ENCODE results near the gene CLEC2D.
"Not testable (repeated sequence)": the region's sequence is repeated elsewhere in the genome, so short reads cannot be mapped to it uniquely, and the experiment has no call there.

The CLEC2D gene

DNA sequence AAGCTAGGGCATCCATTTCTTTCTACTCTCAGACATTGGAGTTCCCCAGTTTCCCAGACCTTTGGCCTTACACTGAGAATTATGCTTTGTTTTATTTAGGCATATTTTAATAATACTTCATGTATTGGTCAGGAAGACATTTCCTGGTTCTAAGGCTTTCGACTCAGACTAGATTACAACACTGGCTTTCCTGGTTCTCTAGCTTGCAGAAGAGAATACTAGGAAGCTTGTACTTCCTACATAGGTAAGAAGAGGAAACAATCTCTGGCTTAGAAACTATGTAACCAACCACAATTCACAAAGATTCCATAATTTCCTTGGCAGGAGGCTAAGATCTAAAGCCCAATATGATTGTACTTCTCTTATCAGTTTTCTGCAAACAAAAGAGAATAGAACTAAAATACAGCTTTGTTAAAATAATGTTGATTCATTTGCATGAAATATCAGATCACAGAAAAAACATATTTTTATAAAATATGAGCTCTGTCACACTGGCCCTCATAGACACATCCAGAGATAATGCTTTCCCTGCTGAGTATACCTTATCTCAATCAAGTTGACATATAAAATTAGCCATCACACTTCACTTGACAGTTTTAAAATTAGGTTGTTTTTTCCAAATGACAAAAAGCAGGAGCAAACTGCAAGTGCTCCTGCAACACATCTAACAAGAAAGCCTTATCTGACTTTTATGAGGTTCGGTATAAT is 30.5 kb downstream of the CLEC2D start:
- no peak for DNase-seq (ENCODE audit: low read depth in 2 of 2)

DNA sequence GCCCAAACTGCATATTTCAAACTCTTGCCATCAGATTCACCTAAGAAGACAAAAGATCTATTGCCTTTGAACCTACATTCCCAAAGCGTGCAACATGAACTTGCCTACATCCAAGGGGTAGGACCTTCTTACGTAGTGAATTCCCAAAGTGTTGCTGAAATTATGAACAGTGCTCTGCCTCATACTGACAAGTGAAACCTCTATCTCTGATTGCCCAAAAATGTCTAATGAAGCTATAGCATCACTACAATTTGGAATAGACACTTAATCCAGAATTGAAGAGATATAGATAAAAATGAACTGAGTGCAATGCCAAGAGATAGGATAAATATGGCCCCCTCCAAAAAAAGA is 31.1 kb downstream of the CLEC2D start:
- no peak for DNase-seq (ENCODE audit: low read depth in 2 of 2)

DNA sequence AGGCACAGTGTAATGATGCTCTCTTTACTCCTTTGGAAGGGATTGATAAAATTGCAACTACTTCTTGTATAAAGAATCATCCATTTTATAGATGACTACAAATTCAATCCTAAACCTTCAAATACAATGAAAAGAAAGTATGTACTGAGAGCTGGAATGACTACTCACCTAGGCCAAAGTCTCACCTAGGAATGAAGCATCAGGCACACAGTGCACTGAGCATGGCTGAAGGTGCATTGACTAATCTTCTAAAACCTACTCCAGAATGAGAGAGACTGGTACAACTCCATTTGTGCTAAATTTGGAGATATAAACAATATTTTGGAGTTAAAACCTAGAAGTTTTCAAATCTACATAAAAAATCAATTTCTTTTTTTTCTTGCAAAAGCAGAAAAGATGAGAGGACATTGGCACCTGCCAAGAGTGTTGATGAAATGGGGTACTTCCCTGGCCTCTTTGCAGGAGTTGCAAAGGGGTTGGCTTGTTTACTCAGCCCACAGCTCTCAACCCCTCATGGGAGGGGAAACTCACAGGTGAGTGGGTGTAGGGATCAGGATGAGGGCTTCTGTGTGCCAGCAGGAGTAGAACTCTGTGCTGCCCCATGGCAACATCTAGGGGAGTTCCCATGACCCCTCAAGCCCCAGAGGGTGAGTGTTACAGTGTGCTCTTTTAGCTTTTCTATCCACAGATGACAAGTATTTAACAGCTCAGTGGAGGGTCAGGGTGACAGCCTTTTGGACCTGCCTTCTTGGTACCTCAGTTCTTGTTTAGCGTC is 32.1 kb downstream of the CLEC2D start:
- no peak for DNase-seq (ENCODE audit: low read depth in 2 of 2)

DNA sequence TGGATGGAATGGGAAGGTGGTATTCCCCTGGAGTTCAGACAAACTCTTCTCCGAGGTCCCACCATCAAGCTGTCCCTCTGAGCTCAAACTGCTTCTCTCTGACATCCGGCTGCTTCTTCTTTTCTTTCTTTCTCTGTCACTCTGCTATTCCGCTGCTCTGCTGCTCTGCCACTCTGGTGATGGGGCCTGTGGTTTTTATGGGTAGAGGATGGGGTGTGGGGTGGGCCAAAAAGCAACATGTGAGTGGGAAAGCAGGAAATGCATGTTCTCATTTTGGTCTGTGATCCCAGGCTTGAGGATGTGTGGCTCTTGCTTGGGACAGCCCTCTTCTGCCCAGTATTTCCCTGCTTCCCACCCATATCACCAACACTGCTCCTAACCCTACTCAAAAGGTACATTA is 32.7 kb downstream of the CLEC2D start:
- no peak for DNase-seq (ENCODE audit: low read depth in 2 of 2)

- not testable (repeated sequence) for DNase-seq (ENCODE audit: low read depth in 2 of 2)
Measured at GRCh38 chr12:9704561-9704960, 35.0 kb downstream of the CLEC2D start.

- no peak for DNase-seq (ENCODE audit: low read depth in 2 of 2)
Measured at GRCh38 chr12:9706086-9706685, 36.7 kb downstream of the CLEC2D start.

- DNase-seq (ENCODE audit: low read depth in 2 of 2): no peak
Measured at GRCh38 chr12:9707356-9707755, 37.8 kb downstream of the CLEC2D start.

DNA sequence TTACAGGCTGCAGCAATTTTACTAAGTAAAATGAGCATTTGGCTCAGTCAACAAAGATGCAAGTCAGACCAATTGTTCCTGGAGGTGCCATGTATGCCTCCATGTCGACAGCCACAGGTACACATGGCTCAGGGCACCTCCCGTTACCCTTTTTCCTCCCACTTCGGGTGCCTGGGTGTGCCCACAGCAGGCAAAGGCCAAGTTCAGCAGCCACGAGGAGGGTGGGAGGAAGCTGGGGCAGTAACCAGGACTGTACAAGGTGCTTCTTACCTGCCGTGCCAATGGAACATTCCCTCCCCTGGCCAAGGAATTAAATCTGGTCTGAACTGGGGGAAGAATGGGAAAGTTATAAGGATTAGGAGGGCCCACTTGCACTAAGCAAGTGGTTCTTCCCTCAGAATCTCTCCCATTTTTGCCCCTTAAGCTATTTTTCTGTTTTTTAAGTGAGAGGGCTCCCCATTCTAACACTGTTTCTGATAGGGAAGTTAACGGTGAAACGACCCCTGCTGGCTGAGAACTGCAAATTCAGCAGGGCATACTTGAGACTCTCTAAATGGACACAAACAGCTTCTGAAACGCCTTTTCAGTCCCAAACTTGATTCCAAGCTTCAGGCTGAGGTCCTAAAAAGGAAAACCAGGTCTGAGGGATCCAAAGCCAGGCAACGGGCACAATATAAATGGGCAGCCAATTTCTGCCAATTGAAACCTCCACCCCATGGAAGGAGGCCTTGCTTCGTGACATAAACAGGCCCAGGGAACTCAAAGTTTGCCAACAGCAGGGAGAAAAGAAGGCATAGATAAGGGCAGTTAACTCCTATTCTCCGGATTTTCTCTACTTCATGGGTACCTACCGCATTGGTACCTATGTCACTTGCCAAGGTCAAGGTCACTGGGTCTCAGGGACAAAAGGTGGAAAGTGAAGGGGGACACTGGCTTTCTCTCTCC is 38.6 kb downstream of the CLEC2D start:
- DNase-seq (ENCODE audit: low read depth in 2 of 2): peak; percentile 31 to 35

DNA sequence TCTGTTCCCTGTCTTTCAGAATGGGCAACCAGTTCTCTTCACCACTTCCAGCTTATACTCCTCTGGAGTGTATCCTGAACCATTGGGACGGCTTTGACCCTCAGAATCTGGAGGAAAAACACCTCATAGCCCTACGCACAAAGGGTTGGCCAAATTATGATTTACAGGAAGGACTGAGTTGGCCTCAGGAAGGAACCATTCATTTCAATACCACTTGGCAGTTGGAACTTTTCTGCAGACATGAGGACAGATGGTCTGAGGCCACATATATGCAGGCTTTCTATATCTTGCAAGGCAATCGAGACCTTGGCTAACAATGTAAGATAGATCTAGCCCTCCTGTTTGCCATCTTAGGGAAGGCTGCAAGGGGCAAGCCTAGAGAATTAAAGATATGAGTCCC is 39.3 kb downstream of the CLEC2D start:
- no peak for DNase-seq (ENCODE audit: low read depth in 2 of 2)

DNA sequence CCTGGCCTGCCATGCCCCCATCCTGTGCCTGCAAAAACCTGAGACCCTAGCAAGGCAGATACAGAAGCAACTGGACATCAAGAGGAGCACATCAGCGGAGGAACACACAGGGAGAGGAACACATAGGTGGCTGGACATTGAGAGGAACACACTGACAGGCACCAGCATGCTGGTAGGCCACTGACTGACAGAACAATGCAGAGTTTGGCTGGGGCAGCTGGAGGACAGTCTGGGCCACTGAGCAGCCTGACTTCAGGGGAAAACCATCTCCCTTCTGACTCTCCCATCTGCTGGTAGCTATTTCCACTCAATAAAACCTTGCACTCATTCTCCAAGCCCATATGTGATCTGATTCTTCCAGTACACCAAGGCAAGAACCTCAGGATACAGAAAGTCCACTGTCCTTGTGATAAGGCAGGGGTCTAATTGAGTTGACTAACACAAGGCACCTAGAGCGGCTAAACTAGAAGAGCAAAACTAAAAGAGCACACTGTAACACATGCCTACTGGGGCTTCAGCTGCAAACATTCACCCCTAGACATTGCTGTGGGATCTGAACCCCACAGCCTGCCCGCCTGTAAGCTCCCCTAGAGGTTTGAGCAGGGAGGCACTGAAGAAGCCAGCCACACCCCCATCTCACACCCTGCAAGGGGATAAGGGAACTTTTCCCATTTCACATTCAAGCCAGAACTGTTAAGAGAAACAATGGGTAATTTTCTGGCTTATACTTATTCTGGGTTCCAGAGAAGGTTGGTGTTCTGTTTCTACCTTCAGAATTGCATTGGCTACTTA is 41.3 kb downstream of the CLEC2D start:
- DNase-seq (ENCODE audit: low read depth in 2 of 2): no peak

DNA sequence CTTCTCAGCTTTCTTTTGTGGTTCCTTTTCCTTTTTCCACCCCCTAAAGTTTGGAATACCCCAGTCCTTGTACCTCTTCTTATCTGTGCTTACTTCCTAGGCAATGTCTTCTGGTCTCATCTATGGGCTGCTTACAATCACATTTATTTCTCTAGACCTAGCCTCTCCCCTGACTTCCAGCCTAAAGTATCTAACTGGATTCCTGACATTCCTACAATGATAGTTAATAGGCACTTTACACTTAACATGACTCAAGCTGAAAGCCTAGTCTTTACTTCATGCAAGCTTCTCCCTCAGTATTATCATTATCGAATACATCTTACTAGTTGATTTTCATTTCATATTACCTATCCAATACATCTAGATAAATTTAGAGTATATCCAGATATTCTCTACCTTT is 42.2 kb downstream of the CLEC2D start:
- DNase-seq (ENCODE audit: low read depth in 2 of 2): no peak

DNA sequence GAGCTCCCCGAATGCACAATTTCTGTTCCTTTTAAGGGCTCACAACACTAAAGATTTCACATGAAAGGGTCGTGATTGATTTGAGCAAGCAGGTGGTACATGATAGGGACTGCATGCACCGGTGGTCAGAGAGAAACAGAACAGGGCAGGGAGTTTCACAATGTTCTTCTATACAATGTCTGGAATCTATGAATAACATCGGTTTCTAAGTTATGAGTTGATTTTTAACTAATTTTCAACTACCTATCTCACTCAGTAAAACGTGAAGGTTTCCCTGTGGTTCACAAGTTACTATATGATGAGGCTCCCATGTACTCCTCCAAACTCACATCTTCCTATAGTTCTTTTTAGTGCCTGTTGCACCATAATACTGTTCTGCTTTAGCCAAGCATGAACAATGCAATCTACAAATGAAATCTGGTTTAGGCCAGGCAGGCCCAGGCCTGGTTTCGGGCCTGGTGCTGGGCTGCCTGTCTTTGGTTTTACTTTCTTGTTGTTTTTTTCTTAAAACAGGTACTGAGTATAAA is 43.6 kb downstream of the CLEC2D start:
- DNase-seq (ENCODE audit: low read depth in 2 of 2): not testable (repeated sequence)

DNA sequence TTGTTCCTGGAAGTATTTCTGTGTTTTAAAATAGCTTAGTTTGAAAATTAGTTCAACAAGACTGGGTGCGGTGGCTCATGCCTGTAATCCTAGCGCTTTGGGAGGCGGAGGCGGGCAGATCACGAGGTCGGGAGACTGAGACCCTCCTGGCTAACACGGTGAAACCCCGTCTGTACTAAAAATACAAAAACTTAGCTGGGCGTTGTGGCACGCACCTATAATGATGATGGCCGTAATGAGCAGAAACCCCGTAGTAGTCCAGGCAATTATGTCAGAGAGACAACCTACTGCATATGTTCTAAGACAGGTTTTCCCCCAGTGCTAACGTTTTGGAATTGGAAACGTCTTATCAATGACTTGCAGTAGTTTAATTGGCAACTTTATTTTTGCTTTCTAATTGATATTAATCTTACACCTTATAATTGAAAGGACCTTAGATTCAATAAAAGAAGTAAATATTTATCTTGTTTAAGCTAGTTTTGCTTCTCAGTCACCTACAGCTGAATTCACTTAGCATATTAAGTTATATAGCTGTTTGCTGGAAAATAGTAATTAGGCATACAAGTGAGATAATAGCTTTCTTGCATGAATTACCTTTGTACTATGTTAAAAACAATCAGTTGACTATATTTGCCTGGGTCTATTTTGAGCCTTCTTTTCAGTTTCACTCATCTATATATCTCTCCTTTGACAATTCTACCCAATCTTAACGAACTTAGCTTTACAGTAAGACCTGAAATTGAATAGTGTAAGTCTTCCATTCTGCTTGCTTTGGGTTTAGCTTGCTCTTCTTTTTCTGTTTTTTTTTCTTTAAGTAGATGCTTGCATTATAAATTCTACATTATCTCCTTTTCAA is 47.8 kb downstream of the CLEC2D start:
- DNase-seq (ENCODE audit: low read depth in 2 of 2): no peak

DNA sequence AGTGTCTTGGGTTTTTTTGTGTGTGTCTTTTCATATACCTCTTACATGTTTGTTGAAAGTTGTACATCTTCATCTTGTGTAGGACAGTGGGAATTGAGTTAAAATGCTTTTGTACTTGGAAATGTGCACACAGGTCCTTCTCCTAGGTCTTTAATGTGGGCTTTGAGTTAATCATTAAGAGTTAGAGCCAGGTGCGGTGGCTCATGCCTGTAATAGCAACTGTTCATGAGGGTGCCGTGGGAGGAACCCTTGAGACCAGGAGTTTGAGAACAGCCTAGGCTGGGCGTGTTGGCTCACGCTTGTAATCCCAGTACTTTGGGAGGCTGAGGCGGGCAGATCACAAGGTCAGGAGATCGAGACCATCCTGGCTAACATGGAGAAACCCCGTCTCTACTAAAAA is 49.5 kb downstream of the CLEC2D start:
- no peak for DNase-seq (ENCODE audit: low read depth in 2 of 2)

- no peak for DNase-seq (ENCODE audit: low read depth in 2 of 2)
Measured at GRCh38 chr12:9719790-9720189, 50.3 kb downstream of the CLEC2D start.

GRCh38 chr12:9721394-9722092 is 52.0 kb downstream of the CLEC2D start:
- no peak for DNase-seq (ENCODE audit: low read depth in 2 of 2)

GRCh38 chr12:9724023-9724422 is 54.5 kb downstream of the CLEC2D start:
- no peak for DNase-seq (ENCODE audit: low read depth in 2 of 2)

- no peak for DNase-seq (ENCODE audit: low read depth in 2 of 2)
Measured at GRCh38 chr12:9725213-9725870, 55.8 kb downstream of the CLEC2D start.

GRCh38 chr12:9727813-9728212 is 58.3 kb downstream of the CLEC2D start:
- no peak for DNase-seq (ENCODE audit: low read depth in 2 of 2)
